GM18526 (cell line): ENCODE data around the gene CCND1.

Source experiments
- POLR2A ChIP-seq: IDR thresholded peaks from 3 replicates; pipeline ENCODE4 v1.6.1; 2011; ENCODE audit not compliant: insufficient read length; ENCODE audit errors: extremely low read depth

CCND1 gene

DNA sequence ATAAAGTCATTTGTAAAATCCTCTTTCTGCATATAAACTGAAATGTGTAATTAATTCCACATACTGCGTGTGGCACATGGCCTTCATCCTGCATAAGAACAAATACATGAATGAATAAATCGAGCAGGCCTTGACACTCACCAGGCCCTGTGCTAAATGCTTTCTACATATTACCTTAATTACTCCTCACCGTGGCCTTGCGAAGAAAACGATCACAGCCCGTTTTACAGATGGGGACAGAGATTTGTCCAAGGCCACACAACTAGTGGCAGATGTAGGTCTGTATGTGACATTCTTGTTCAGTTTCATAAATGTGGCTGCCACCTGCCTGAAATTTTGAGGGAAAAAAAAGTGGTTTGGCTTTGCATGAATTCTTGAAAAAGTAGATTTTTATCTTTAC lies 5.8 kb upstream of the CCND1 start:
- TF ChIP-seq POLR2A: no peak

DNA sequence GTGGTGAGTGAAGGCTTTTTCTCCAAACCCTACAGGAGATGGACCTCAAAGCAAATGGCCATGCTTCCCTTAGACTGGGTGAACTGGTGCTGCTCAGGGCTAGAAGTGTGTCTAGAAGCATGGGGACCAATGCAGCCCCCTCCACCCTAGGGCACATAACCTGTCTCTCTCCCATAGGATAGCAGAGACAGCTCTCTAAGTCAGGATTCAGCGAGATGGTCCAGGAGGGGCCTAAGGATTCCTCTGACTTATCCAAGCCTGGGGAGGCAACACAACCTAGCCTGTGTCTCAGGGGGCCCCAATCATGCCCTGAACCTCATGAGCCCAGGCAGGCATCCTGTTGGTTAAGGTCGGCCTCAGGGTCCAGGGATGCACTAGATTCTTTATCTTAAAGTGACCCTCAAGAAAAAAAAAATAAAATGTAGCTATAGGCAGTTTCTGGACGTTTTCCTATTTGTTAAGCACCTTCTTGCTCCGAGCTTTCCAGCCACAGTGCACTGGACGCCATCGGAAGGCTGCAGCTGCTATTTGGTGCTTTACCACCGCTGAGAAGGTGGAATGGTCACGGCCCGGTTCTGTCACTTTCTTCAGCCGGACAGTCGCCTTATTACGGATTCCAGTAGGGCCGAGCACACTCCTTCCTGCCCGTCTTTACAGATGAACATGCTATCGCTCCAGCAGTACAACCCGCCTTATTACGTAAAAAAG lies 5.0 kb upstream of the CCND1 start:
- no peak for TF ChIP-seq POLR2A

GRCh38 chr11:69636512-69637197 lies 4.3 kb upstream of the CCND1 start:
- TF ChIP-seq POLR2A: no peak

GRCh38 chr11:69637198-69637940 lies 3.6 kb upstream of the CCND1 start:
- no peak for TF ChIP-seq POLR2A

- TF ChIP-seq POLR2A: no peak
Observed at GRCh38 chr11:69637941-69638871, 2.8 kb upstream of the CCND1 start.

DNA sequence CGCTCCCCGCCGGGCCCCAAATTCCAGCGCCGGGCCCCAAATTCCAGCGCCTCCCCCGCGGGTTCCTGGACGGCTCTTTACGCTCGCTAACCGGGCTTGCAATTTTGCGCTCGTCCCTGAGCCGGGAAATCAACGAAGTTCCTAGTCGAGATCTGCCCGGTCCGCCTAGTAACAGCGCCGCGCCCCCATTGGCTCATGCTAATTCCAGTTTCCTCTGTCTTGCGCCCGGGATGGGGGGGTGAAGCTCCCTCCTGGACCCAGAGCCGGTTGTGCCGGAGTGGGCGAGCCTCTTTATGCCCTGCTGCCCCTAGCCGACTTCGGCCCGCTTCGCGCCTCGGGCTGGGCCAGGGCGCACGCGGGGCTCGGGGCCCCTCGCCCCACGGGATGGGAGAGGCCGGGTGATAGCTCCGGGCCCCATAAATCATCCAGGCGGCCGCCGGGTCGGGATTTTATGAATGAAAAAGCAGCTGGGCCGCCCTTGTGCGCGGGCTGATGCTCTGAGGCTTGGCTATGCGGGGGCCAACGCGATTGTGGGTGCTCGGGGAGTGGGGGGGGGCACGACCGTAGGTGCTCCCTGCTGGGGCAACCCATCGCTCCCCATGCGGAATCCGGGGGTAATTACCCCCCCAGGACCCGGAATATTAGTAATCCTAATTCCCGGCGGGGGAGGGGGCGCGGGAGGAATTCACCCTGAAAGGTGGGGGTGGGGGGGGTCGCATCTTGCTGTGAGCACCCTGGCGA lies 1.8 kb upstream of the CCND1 start:
- no peak for TF ChIP-seq POLR2A

GRCh38 chr11:69639831-69640230 lies 1.1 kb upstream of the CCND1 start:
- no peak for TF ChIP-seq POLR2A

GRCh38 chr11:69640260-69640994 lies 529 bp upstream of the CCND1 start:
- no peak for TF ChIP-seq POLR2A

DNA sequence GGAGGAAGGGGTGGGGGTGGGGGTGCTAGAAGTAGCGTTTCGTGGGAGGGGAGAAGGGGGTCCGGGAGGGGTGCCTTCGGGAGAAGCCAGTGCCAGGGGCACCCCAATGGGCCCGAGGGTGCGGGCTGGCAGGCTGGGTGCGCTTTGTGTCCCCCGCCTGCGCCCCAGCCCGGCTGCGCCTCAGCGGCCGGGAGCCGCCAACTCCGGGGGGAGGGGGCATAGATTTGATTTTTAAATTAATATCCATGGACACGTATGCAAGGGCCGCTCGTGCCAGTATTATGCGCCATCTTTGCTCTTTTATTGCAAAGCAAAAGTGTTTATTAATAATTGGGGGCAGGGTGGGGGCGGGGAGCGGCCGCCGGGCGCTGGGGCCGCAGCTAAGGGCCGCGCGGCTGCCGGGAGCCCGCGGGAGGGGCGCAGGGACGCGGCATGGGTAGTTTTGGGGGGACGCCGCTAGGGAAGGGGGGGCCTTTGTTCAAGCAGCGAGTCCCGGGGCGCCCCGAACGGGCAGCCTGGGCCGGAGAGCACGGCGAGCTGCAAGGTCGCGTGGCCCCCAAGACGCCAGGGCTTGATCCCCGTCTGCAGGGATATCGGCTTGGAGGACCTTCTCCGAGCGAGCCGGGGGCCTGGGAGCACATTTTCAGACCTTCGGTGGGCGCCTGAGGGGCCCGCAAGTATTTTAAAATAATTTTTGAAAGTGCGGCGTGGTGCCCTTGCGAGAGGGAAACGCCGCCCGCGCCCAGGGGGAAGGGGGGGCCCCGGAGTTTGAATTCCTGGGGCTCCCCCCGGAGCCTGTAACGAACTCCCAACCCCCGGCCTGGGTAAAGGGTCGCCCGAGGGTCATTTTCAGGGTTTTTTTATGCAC lies 959 bp downstream of the CCND1 start:
- TF ChIP-seq POLR2A: no peak

DNA sequence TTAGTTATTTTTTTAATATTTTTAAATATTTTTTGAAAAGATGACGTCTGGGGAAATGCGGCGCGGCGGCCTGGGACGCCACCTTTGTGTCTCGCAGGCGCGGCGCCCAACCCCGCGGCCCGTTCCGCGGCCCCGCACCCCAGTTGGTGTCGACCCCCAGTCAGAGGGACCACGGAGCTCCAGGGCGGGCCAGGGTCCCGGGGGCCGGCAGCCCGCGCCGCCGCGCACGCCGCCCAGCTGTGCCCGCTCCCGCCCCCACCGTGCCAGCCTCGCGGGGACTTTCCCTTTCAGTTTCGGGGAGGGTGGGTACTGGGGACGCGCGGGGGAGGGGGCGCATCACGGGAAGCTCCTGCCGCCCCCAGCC lies 1.6 kb downstream of the CCND1 start:
- no peak for TF ChIP-seq POLR2A

- no peak for TF ChIP-seq POLR2A
Observed at GRCh38 chr11:69642913-69643632, 2.1 kb downstream of the CCND1 start.

GRCh38 chr11:69643646-69644045 lies 2.7 kb downstream of the CCND1 start:
- no peak for TF ChIP-seq POLR2A
